H1 (cell line): ENCODE results near the gene TSSC4. TPM values are rescaled to one million over a fixed set of nuclear protein-coding genes. Genes with fewer than 3 reads are reported as not detected.

ENCODE experiments used
- CTCF ChIA-PET: fragments of 300-600 bp; sonication (Branson Sonifier 250); formaldehyde crosslinking; loops from one replicate; lab custom pipeline; 2021; ENCODE audit not compliant: partially characterized antibody; lab: Charles Lee
- POLR2A ChIA-PET: fragments of 300-600 bp; sonication (Branson Sonifier 250); formaldehyde crosslinking; loops from one replicate; lab custom pipeline; 2021; ENCODE audit warnings: inconsistent platforms; ENCODE audit not compliant: partially characterized antibody; lab: Charles Lee
- DNase-seq, 2 experiments: peaks; one replicate each; pipeline versions ENCODE4 v3.0.0 to v3.0.0-alpha.2; 2010 to 2022; ENCODE audit warnings: low spot score in 2 of 2, low read depth in 1 of 2, mixed read lengths in 1 of 2
- FAIRE-seq: peaks from 2 replicates; lab custom pipeline; 2011; peaks lifted over from hg19 to GRCh38; lab: Jason Lieb, UNC
- H2AFZ ChIP-seq: 2 replicates; pipeline ENCODE4 v1.8.1; 2012; ENCODE audit warnings: low read length, inconsistent platforms
- H2AK5ac ChIP-seq: 2 replicates; pipeline ENCODE4 v1.6.1; 2013; ENCODE audit warnings: low read depth, low read length
- H2BK120ac ChIP-seq: replicated peaks from 2 replicates; pipeline ENCODE3; 2013; ENCODE audit warnings: low read depth, low read length, inconsistent platforms
- H2BK12ac ChIP-seq: 2 replicates; pipeline ENCODE4 v1.6.1; 2013; ENCODE audit warnings: low read depth, low read length
- H2BK15ac ChIP-seq: 2 replicates; pipeline ENCODE4 v1.6.1; 2013; ENCODE audit warnings: low read length
- H2BK20ac ChIP-seq: 2 replicates; pipeline ENCODE4 v1.6.1; 2013; ENCODE audit warnings: low read length
- H2BK5ac ChIP-seq: 2 replicates; pipeline ENCODE4 v1.6.1; 2013; ENCODE audit warnings: low read depth, low read length
- H3K14ac ChIP-seq: 2 replicates; pipeline ENCODE4 v1.6.1; 2013; ENCODE audit warnings: inconsistent platforms; ENCODE audit not compliant: insufficient read length
- H3K18ac ChIP-seq: 2 replicates; pipeline ENCODE4 v1.6.1; 2013; ENCODE audit warnings: low read length; ENCODE audit errors: extremely low read depth
- H3K23ac ChIP-seq: 2 replicates; pipeline ENCODE4 v1.6.1; 2013; ENCODE audit warnings: inconsistent platforms; ENCODE audit not compliant: insufficient read length
- H3K23me2 ChIP-seq: 2 replicates; pipeline ENCODE4 v1.6.1; 2013; ENCODE audit warnings: low read depth, low read length
- H3K27ac ChIP-seq: 2 replicates; pipeline ENCODE4 v1.6.1; 2011; ENCODE audit warnings: low read depth, low read length, inconsistent platforms
- H3K27me3 ChIP-seq, 4 experiments: replicated peaks in 1 of 4; 1 replicate in 1 of 4; 2 replicates in 3 of 4; pipeline versions ENCODE4 v1.6.1 to v1.8.1; 2011 to 2013; ENCODE audit warnings: low read length in 3 of 4, mild to moderate bottlenecking in 3 of 4, inconsistent platforms in 2 of 4, mixed read lengths in 2 of 4, moderate library complexity in 1 of 4; ENCODE audit not compliant: control insufficient read depth in 3 of 4, insufficient read depth in 3 of 4; ENCODE audit errors: extremely low read depth in 1 of 4
- H3K36me3 ChIP-seq, 4 experiments: 2 replicates each; pipeline versions ENCODE4 v1.6.1 to v1.8.1; 2011 to 2013; ENCODE audit warnings: mild to moderate bottlenecking in 4 of 4, low read length in 3 of 4, moderate library complexity in 2 of 4, control low read depth in 1 of 4, inconsistent platforms in 1 of 4; ENCODE audit not compliant: insufficient read depth in 4 of 4, control insufficient read depth in 2 of 4
- H3K4ac ChIP-seq: replicated peaks from 2 replicates; pipeline ENCODE3; 2013; ENCODE audit warnings: low read length, low read depth, mixed read lengths, inconsistent platforms; ENCODE audit not compliant: insufficient read length
- H3K4me1 ChIP-seq, 4 experiments: replicated peaks in 1 of 4; 1 replicate in 1 of 4; 2 replicates in 3 of 4; pipeline versions ENCODE4 v1.6.1 to v1.8.1; 2011 to 2013; ENCODE audit warnings: low read length in 3 of 4, inconsistent platforms in 2 of 4, mixed read lengths in 1 of 4; ENCODE audit not compliant: insufficient read depth in 4 of 4, control insufficient read depth in 3 of 4
- H3K4me2 ChIP-seq, 2 experiments: 2 replicates each; pipeline versions ENCODE4 v1.6.1 to v1.8.1; 2011 to 2013; ENCODE audit warnings: low read depth in 2 of 2, low read length in 2 of 2, control low read depth in 1 of 2, inconsistent platforms in 1 of 2, mild to moderate bottlenecking in 1 of 2; ENCODE audit not compliant: insufficient read depth in 1 of 2
- H3K4me3 ChIP-seq, 4 experiments: fragments of 200-600, 300-600 bp in 1 of 4; sonication (generic), shearing (Covaris generic), sonication (Bioruptor Twin) in 1 of 4; 2 replicates each; pipeline versions ENCODE4 v1.5.1 to v1.8.1; 2011 to 2016; ENCODE audit warnings: low read length in 4 of 4, low read depth in 3 of 4, control low read depth in 2 of 4, inconsistent platforms in 2 of 4, mild to moderate bottlenecking in 2 of 4, mixed read lengths in 1 of 4, moderate library complexity in 1 of 4; ENCODE audit not compliant: insufficient read depth in 2 of 4; ENCODE audit errors: extremely low read depth in 1 of 4
- H3K56ac ChIP-seq: replicated peaks from 2 replicates; pipeline ENCODE3; 2013; ENCODE audit warnings: low read depth, mild to moderate bottlenecking, mixed read lengths, low read length, inconsistent platforms; ENCODE audit not compliant: insufficient read length
- H3K79me1 ChIP-seq: 2 replicates; pipeline ENCODE4 v1.6.1; 2013; ENCODE audit warnings: low read depth, low read length, control low read depth
- H3K79me2 ChIP-seq, 2 experiments: 2 replicates each; pipeline versions ENCODE4 v1.6.1 to v1.8.1; 2012 to 2013; ENCODE audit warnings: low read length in 2 of 2, mild to moderate bottlenecking in 2 of 2, inconsistent platforms in 1 of 2; ENCODE audit not compliant: insufficient read depth in 2 of 2, control insufficient read depth in 1 of 2
- H3K9ac ChIP-seq, 4 experiments: replicated peaks in 1 of 4; 1 replicate in 1 of 4; 2 replicates in 3 of 4; pipeline versions ENCODE4 v1.6.1 to v1.8.1; 2011 to 2013; ENCODE audit warnings: low read depth in 3 of 4, low read length in 3 of 4, control low read depth in 2 of 4, mild to moderate bottlenecking in 2 of 4, moderate library complexity in 2 of 4, inconsistent platforms in 1 of 4; ENCODE audit errors: extremely low read depth in 1 of 4
- H3K9me3 ChIP-seq, 2 experiments: 2 replicates each; pipeline versions ENCODE4 v1.6.1 to v1.8.1; 2012 to 2013; ENCODE audit warnings: mild to moderate bottlenecking in 2 of 2, moderate library complexity in 2 of 2, control low read depth in 1 of 2, inconsistent platforms in 1 of 2, low read depth in 1 of 2, low read length in 1 of 2, mixed read lengths in 1 of 2; ENCODE audit not compliant: insufficient read depth in 2 of 2
- H4K20me1 ChIP-seq, 2 experiments: replicated peaks in 1 of 2; 2 replicates each; pipeline versions ENCODE3 to v1.8.1; 2011 to 2013; ENCODE audit warnings: inconsistent platforms in 2 of 2, low read length in 2 of 2, mild to moderate bottlenecking in 1 of 2; ENCODE audit not compliant: insufficient read depth in 2 of 2, control insufficient read depth in 1 of 2
- H4K5ac ChIP-seq: 2 replicates; pipeline ENCODE4 v1.6.1; 2013; ENCODE audit warnings: low read length, low read depth, mixed read lengths, inconsistent platforms; ENCODE audit not compliant: insufficient read length
- H4K8ac ChIP-seq: 2 replicates; pipeline ENCODE4 v1.8.0; 2013; ENCODE audit warnings: mild to moderate bottlenecking, moderate library complexity, low read length, inconsistent platforms; ENCODE audit not compliant: insufficient read depth; ENCODE audit errors: extremely low read depth
- H4K91ac ChIP-seq: replicated peaks from 2 replicates; pipeline ENCODE3; 2013; ENCODE audit warnings: low read length, mixed read lengths, inconsistent platforms; ENCODE audit not compliant: insufficient read length
- BRCA1 ChIP-seq: IDR thresholded peaks from 2 replicates; pipeline ENCODE4 v1.6.1; 2012; ENCODE audit warnings: low read depth, low read length, improper control_type of control experiment
- HDAC2 ChIP-seq, 2 experiments: fragments of 300-600 bp in 1 of 2; sonication (generic) in 1 of 2; IDR thresholded peaks; 2 replicates each; pipeline ENCODE4 v1.6.1; 2011 to 2012; ENCODE audit warnings: low read depth in 2 of 2, low read length in 2 of 2, mild to moderate bottlenecking in 2 of 2, moderate library complexity in 2 of 2, borderline replicate concordance in 1 of 2, inconsistent platforms in 1 of 2
- JUND ChIP-seq: IDR thresholded peaks from 2 replicates; pipeline ENCODE4 v1.6.1; 2011; ENCODE audit warnings: mild to moderate bottlenecking, improper control_type of control experiment, low read length
- KDM1A ChIP-seq: fragments of 200-600, 300-600 bp; sonication (generic); IDR thresholded peaks from 2 replicates; pipeline ENCODE4 v1.7.1; 2016; ENCODE audit warnings: mild to moderate bottlenecking, low read length, borderline replicate concordance
- POU5F1 ChIP-seq: IDR thresholded peaks from 2 replicates; pipeline ENCODE4 v1.6.1; 2011; ENCODE audit warnings: low read depth, mild to moderate bottlenecking, low read length, moderate library complexity
- RFX5 ChIP-seq: IDR thresholded peaks from 2 replicates; pipeline ENCODE4 v1.6.1; 2011; ENCODE audit warnings: low read depth, low read length, improper control_type of control experiment, borderline replicate concordance
- SAP30 ChIP-seq: fragments of 300-600 bp; sonication (generic); IDR thresholded peaks from 2 replicates; pipeline ENCODE4 v1.7.1; 2012; ENCODE audit warnings: low read length, moderate library complexity, mild to moderate bottlenecking, inconsistent platforms; ENCODE audit not compliant: insufficient read depth, insufficient replicate concordance
- SIX5 ChIP-seq: IDR thresholded peaks from 2 replicates; pipeline ENCODE4 v1.6.1; 2011; ENCODE audit warnings: mild to moderate bottlenecking, low read depth, low read length
- SP2 ChIP-seq: IDR thresholded peaks from 2 replicates; pipeline ENCODE4 v1.6.1; 2012; ENCODE audit warnings: mild to moderate bottlenecking, low read length, inconsistent platforms
- SRF ChIP-seq: IDR thresholded peaks from 2 replicates; pipeline ENCODE4 v1.6.1; 2011; ENCODE audit warnings: mild to moderate bottlenecking, low read depth, low read length, moderate library complexity
- TAF1 ChIP-seq: IDR thresholded peaks from 2 replicates; pipeline ENCODE4 v1.6.1; 2011; ENCODE audit warnings: mild to moderate bottlenecking, low read depth, low read length
- TBP ChIP-seq: IDR thresholded peaks from 2 replicates; pipeline ENCODE4 v1.6.1; 2011; ENCODE audit warnings: low read depth, low read length, improper control_type of control experiment
- WGBS, 2 experiments: shearing (Covaris generic) in 1 of 2; methylation state at CpG; one replicate each; pipeline versions ENCODE4 v1.1.6 to v1.1.7; 2013 to 2015; ENCODE audit warnings: low lambda C conversion rate in 2 of 2, mixed read lengths in 2 of 2, inconsistent platforms in 1 of 2, low coverage in 1 of 2, missing lambda C conversion rate in 1 of 2; ENCODE audit not compliant: insufficient replicate concordance in 2 of 2, insufficient coverage in 1 of 2, insufficient read length in 1 of 2; ENCODE audit errors: extremely low coverage in 1 of 2, missing lambda C conversion rate in 1 of 2; 5-methylcytosine and 5-hydroxymethylcytosine counted together
- polyA plus RNA-seq, 7 experiments: library from polyadenylated mRNA; depleted of rRNA in 3 of 7; stranded (reverse) in 5 of 7; unstranded in 2 of 7; fragments of >200 nt in 5 of 7; fragments of 200-250 nt in 2 of 7; gene quantifications; 1 replicate in 5 of 7; 2 replicates in 1 of 7; 4 replicates in 1 of 7; pipeline versions ENCODE4 v1.2.1 to v1.2.3, GENCODE V29; 2011 to 2013; ENCODE audit warnings: missing spikeins in 2 of 7, mixed read lengths in 2 of 7
- total RNA-seq: library from RNA; stranded (reverse); fragmentation: NEBNext Ultra II Directional; extraction: Animal tissue kit (Norgen Biotek cat#: 25700); gene quantifications from 2 replicates; pipeline ENCODE4 v1.2.1, GENCODE V29; 2021
- TF ChIP-seq, protein P1 (sequence below), 3 experiments: IDR thresholded peaks; 1 replicate in 2 of 3; 2 replicates in 1 of 3; pipeline versions ENCODE4 v1.5.1 to v1.6.1; 2011; ENCODE audit warnings: low read length in 3 of 3, mild to moderate bottlenecking in 3 of 3, inconsistent platforms in 2 of 3, low read depth in 1 of 3, moderate library complexity in 1 of 3; ENCODE audit not compliant: insufficient read depth in 1 of 3; ENCODE audit errors: control extremely low read depth in 1 of 3

Gene TSSC4
- total and polyA plus RNA-seq, 2 of the 8 experiments (the other 6 are each of a cell fraction or from before 2014, with no cell fraction given), result 34.0 to 39.3 TPM

DNA sequence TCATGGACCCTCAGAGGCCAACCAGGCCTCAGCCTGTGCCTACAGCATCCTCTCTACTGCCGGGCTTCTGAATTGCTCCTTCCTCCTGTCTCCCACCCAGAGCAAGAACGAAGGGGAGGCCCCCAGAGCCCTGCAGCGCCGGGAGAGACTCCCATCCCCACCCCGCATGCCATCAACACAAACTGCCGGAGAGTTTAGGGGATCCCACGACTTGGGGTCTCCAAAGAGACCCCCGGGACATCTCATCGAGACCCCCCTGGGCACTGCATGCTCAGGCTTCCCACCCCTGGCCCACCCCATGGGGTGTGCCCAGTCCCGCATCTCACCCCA, 31.7 kb upstream of the TSSC4 start:
- no peak overlapping the region for H2BK12ac ChIP-seq
- no peak overlapping the region for H2BK20ac ChIP-seq
- POLR2A ChIA-PET, result no interaction called here
- H3K4me2 ChIP-seq, result no peak overlapping the region
- H4K20me1 ChIP-seq, result peaks cover 0 to 1% of the 10 kb centered on the region in 2 experiments
- 0 out of 7 replicates have a peak, but pooled peaks cover 0 to 2% (median 0%) of the 10 kb centered on the region in 4 experiments for H3K27me3 ChIP-seq
- CTCF ChIA-PET, result no interaction called here
- H3K9me3 ChIP-seq, result no peaks in the 10 kb centered on the region
- no peak overlapping the region for H2BK120ac ChIP-seq
- H3K27ac ChIP-seq, result no peak overlapping the region
- no peak overlapping the region for H2AFZ ChIP-seq
- H3K18ac ChIP-seq, result no peak overlapping the region
- no peaks in the 10 kb centered on the region for H3K4me1 ChIP-seq
- FAIRE-seq, result no peak
- no peak overlapping the region for H2BK15ac ChIP-seq
- H3K14ac ChIP-seq, result no peak overlapping the region
- H3K23me2 ChIP-seq, result no peaks in the 10 kb centered on the region
- no peak overlapping the region for H3K9ac ChIP-seq
- H4K8ac ChIP-seq, result peak overlapping the region; percentile 20; the same call in 1 of the 2 replicates
- no peak overlapping the region for H3K4me3 ChIP-seq
- no peak overlapping the region for H3K4ac ChIP-seq
- no peaks in the 10 kb centered on the region for H3K79me2 ChIP-seq
- no peak overlapping the region for H4K91ac ChIP-seq
- no peak overlapping the region for H4K5ac ChIP-seq
- no peaks in the 10 kb centered on the region for H3K36me3 ChIP-seq
- H3K79me1 ChIP-seq, result no peaks in the 10 kb centered on the region
- WGBS, 2 experiments, result 82% methylated on average over 6 of the region's 10 CpGs; no CpG with 5 or more reads in 1 of the 2 experiments
- no peak overlapping the region for H2AK5ac ChIP-seq
- no peak overlapping the region for H3K23ac ChIP-seq
- no peak overlapping the region for H3K56ac ChIP-seq
- no peak for DNase-seq
- H2BK5ac ChIP-seq, result no peak overlapping the region
- TF ChIP-seq TBP, result no peak
- TF ChIP-seq SIX5, result no peak
- TF ChIP-seq, protein P1, sequence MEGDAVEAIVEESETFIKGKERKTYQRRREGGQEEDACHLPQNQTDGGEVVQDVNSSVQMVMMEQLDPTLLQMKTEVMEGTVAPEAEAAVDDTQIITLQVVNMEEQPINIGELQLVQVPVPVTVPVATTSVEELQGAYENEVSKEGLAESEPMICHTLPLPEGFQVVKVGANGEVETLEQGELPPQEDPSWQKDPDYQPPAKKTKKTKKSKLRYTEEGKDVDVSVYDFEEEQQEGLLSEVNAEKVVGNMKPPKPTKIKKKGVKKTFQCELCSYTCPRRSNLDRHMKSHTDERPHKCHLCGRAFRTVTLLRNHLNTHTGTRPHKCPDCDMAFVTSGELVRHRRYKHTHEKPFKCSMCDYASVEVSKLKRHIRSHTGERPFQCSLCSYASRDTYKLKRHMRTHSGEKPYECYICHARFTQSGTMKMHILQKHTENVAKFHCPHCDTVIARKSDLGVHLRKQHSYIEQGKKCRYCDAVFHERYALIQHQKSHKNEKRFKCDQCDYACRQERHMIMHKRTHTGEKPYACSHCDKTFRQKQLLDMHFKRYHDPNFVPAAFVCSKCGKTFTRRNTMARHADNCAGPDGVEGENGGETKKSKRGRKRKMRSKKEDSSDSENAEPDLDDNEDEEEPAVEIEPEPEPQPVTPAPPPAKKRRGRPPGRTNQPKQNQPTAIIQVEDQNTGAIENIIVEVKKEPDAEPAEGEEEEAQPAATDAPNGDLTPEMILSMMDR (IDR thresholded peaks at IDR 0.05; ENCODE audit: control extremely low read depth in 1 of 3, insufficient read depth in 1 of 3, low read depth in 1 of 3, low read length in 3 of 3), result no peak
- no peak for TF ChIP-seq HDAC2 (IDR thresholded peaks at IDR 0.05; ENCODE audit: borderline replicate concordance in 1 of 2, low read depth in 2 of 2, low read length in 2 of 2)
- no peak for TF ChIP-seq SP2
- no peak for TF ChIP-seq JUND
- no peak for TF ChIP-seq POU5F1
- TF ChIP-seq TAF1, result no peak
- TF ChIP-seq RFX5, result no peak
- TF ChIP-seq SAP30, result no peak
- TF ChIP-seq KDM1A, result no peak
- no peak for TF ChIP-seq BRCA1
- TF ChIP-seq SRF, result no peak
